ENCODE results near the gene RBP3. TPM values are rescaled to one million over a fixed set of nuclear protein-coding genes. Genes with fewer than 3 reads are reported as not detected.

Gene RBP3
- total RNA-seq, 2 experiments from 2014 or later, result not detected

GRCh38 chr10:47364366-47364765 is 16.2 kb downstream of the RBP3 start:
- H3K4me3 Mint-ChIP-seq, result no peak overlapping the region
- H3K27me3 Mint-ChIP-seq, result peaks cover 2% of the 10 kb centered on the region
- no peaks in the 10 kb centered on the region for H3K4me1 Mint-ChIP-seq (ENCODE audit: low read depth)
- no peak for DNase-seq
- no peak overlapping the region for H3K27ac Mint-ChIP-seq
- no peaks in the 10 kb centered on the region for H3K36me3 Mint-ChIP-seq
- no peaks in the 10 kb centered on the region for H3K9me3 Mint-ChIP-seq
- CTCF ChIA-PET, result interaction anchor here (2.0 kb wide), 1 partner anchor 24 kb away, joined by 4 read pairs; no protein-coding TSS in a partner anchor
- POLR2A ChIA-PET, result no interaction called here
- intact Hi-C loops (cut with micrococcal nuclease), result no loop called here

- CTCF ChIA-PET, result interaction anchor here (1.2 to 2.0 kb wide), 2 partner anchors 24 to 340 kb away, joined by 3 to 4 read pairs; no protein-coding TSS in a partner anchor
- Mint-ChIP-seq H3K4me1 (ENCODE audit: low read depth) (no peaks in the 10 kb centered on the region), H3K9me3 (no peaks in the 10 kb centered on the region), H3K36me3 (no peaks in the 10 kb centered on the region), H3K4me3 (no peak overlapping the region), H3K27me3 (peaks cover 2% of the 10 kb centered on the region), H3K27ac (no peak overlapping the region)
- DNase-seq, result no peak
- intact Hi-C loops (cut with micrococcal nuclease), result no loop called here
- POLR2A ChIA-PET, result no interaction called here
Measured at GRCh38 chr10:47364911-47365310, 16.7 kb downstream of the RBP3 start.

- peaks cover 2% of the 10 kb centered on the region for H3K27me3 Mint-ChIP-seq
- H3K36me3 Mint-ChIP-seq, result no peaks in the 10 kb centered on the region
- CTCF ChIA-PET, result interaction anchor here (1.2 to 2.0 kb wide), 2 partner anchors 25 to 341 kb away, joined by 3 to 4 read pairs; no protein-coding TSS in a partner anchor
- intact Hi-C loops (cut with micrococcal nuclease), result no loop called here
- no peaks in the 10 kb centered on the region for H3K9me3 Mint-ChIP-seq
- no peak overlapping the region for H3K27ac Mint-ChIP-seq
- H3K4me3 Mint-ChIP-seq, result no peak overlapping the region
- POLR2A ChIA-PET, result no interaction called here
- DNase-seq, result no peak
- no peaks in the 10 kb centered on the region for H3K4me1 Mint-ChIP-seq (ENCODE audit: low read depth)
Measured at GRCh38 chr10:47365431-47366180, 17.4 kb downstream of the RBP3 start.

- Mint-ChIP-seq H3K9me3 (no peaks in the 10 kb centered on the region), H3K27me3 (peaks cover 2% of the 10 kb centered on the region), H3K4me3 (no peak overlapping the region), H3K27ac (no peak overlapping the region), H3K36me3 (no peaks in the 10 kb centered on the region), H3K4me1 (ENCODE audit: low read depth) (no peaks in the 10 kb centered on the region)
- intact Hi-C loops (cut with micrococcal nuclease), result no loop called here
- DNase-seq, result no peak
- CTCF ChIA-PET, result interaction anchor here (2.0 kb wide), 1 partner anchor 25 kb away, joined by 4 read pairs; no protein-coding TSS in a partner anchor
- POLR2A ChIA-PET, result no interaction called here
Measured at GRCh38 chr10:47366181-47366631, 18.0 kb downstream of the RBP3 start.

- no peaks in the 10 kb centered on the region for H3K36me3 Mint-ChIP-seq
- intact Hi-C loops (cut with micrococcal nuclease), result no loop called here
- no peak for DNase-seq
- no peak overlapping the region for H3K27ac Mint-ChIP-seq
- H3K9me3 Mint-ChIP-seq, result no peaks in the 10 kb centered on the region
- no peak overlapping the region for H3K4me3 Mint-ChIP-seq
- H3K4me1 Mint-ChIP-seq (ENCODE audit: low read depth), result no peaks in the 10 kb centered on the region
- ChIA-PET POLR2A (no interaction called here), CTCF (no interaction called here)
- H3K27me3 Mint-ChIP-seq, result peaks cover 2% of the 10 kb centered on the region
Measured at GRCh38 chr10:47366731-47367460, 18.7 kb downstream of the RBP3 start.

- H3K4me1 Mint-ChIP-seq (ENCODE audit: low read depth), result peaks cover 2% of the 10 kb centered on the region
- H3K4me3 Mint-ChIP-seq, result no peak overlapping the region
- CTCF ChIA-PET, result no interaction called here
- POLR2A ChIA-PET, result no interaction called here
- intact Hi-C loops (cut with micrococcal nuclease), result no loop called here
- no peak overlapping the region for H3K27ac Mint-ChIP-seq
- DNase-seq, result no peak
- H3K36me3 Mint-ChIP-seq, result no peaks in the 10 kb centered on the region
- H3K27me3 Mint-ChIP-seq, result peaks cover 2% of the 10 kb centered on the region
- no peaks in the 10 kb centered on the region for H3K9me3 Mint-ChIP-seq
Measured at GRCh38 chr10:47367646-47368045, 19.5 kb downstream of the RBP3 start.

- H3K4me3 Mint-ChIP-seq, result no peak overlapping the region
- H3K36me3 Mint-ChIP-seq, result no peaks in the 10 kb centered on the region
- intact Hi-C loops (cut with micrococcal nuclease), result no loop called here
- no peak overlapping the region for H3K27ac Mint-ChIP-seq
- ChIA-PET POLR2A (no interaction called here), CTCF (interaction anchor here (2.7 kb wide), 1 partner anchor 28 kb away, joined by 11 read pairs; no protein-coding TSS in a partner anchor)
- peaks cover 2% of the 10 kb centered on the region for H3K27me3 Mint-ChIP-seq
- peaks cover 5% of the 10 kb centered on the region for H3K4me1 Mint-ChIP-seq (ENCODE audit: low read depth)
- no peaks in the 10 kb centered on the region for H3K9me3 Mint-ChIP-seq
- peak; percentile 7 for DNase-seq
Measured at GRCh38 chr10:47368431-47369180, 20.4 kb downstream of the RBP3 start.

GRCh38 chr10:47369251-47369894 is 21.2 kb downstream of the RBP3 start:
- no peak overlapping the region for H3K27ac Mint-ChIP-seq
- intact Hi-C loops (cut with micrococcal nuclease), result no loop called here
- no peak for DNase-seq
- H3K36me3 Mint-ChIP-seq, result no peaks in the 10 kb centered on the region
- CTCF ChIA-PET, result interaction anchor here (2.7 kb wide), 1 partner anchor 29 kb away, joined by 11 read pairs; no protein-coding TSS in a partner anchor
- H3K4me1 Mint-ChIP-seq (ENCODE audit: low read depth), result peaks cover 5% of the 10 kb centered on the region
- H3K9me3 Mint-ChIP-seq, result no peaks in the 10 kb centered on the region
- H3K27me3 Mint-ChIP-seq, result peaks cover 2% of the 10 kb centered on the region
- H3K4me3 Mint-ChIP-seq, result no peak overlapping the region
- POLR2A ChIA-PET, result no interaction called here

GRCh38 chr10:47370015-47370767 is 22.0 kb downstream of the RBP3 start:
- H3K4me3 Mint-ChIP-seq, result no peak overlapping the region
- no peaks in the 10 kb centered on the region for H3K36me3 Mint-ChIP-seq
- no peak overlapping the region for H3K27ac Mint-ChIP-seq
- intact Hi-C loops (cut with micrococcal nuclease), result no loop called here
- H3K4me1 Mint-ChIP-seq (ENCODE audit: low read depth), result peaks cover 5% of the 10 kb centered on the region
- peak; percentile 4 for DNase-seq
- ChIA-PET CTCF (interaction anchor here (2.7 kb wide), 1 partner anchor 30 kb away, joined by 11 read pairs; no protein-coding TSS in a partner anchor), POLR2A (no interaction called here)
- no peaks in the 10 kb centered on the region for H3K9me3 Mint-ChIP-seq
- H3K27me3 Mint-ChIP-seq, result peaks cover 2% of the 10 kb centered on the region

GRCh38 chr10:47370878-47371277 is 22.7 kb downstream of the RBP3 start:
- Mint-ChIP-seq H3K27me3 (peaks cover 6% of the 10 kb centered on the region), H3K27ac (no peak overlapping the region), H3K4me1 (ENCODE audit: low read depth) (peaks cover 5% of the 10 kb centered on the region), H3K36me3 (no peaks in the 10 kb centered on the region), H3K9me3 (no peaks in the 10 kb centered on the region), H3K4me3 (no peak overlapping the region)
- POLR2A ChIA-PET, result no interaction called here
- peak; percentile 1 for DNase-seq
- CTCF ChIA-PET, result interaction anchor here (2.7 kb wide), 1 partner anchor 31 kb away, joined by 11 read pairs; no protein-coding TSS in a partner anchor
- intact Hi-C loops (cut with micrococcal nuclease), result no loop called here

Measured in activated CD4-positive, alpha-beta memory T cell treated with anti-CD3 and anti-CD28 coated beads for 36 hours (primary cell).